Measurements from ENCODE around the gene CYB5RL.

Gene CYB5RL

GRCh38 chr1:54172614-54173599 is 26.9 kb downstream of the CYB5RL start:
- Histone ChIP-seq H3K4me2 (ENCODE audit: insufficient read depth, low read length) (no peak overlapping the region), H3K4me3 (ENCODE audit: low read depth in 1 of 2, low read length in 2 of 2) (no peak overlapping the region), H2AFZ (ENCODE audit: low read depth, low read length) (no peak overlapping the region), H3K9me3 (ENCODE audit: insufficient read depth, low read length, severe bottlenecking) (no peaks in the 10 kb centered on the region), H3K79me2 (ENCODE audit: insufficient read depth, low read length) (no peaks in the 10 kb centered on the region), H3K27me3 (ENCODE audit: insufficient read depth, low read length, poor library complexity) (no peaks in the 10 kb centered on the region), H3K4me1 (ENCODE audit: insufficient read depth, low read length) (no peaks in the 10 kb centered on the region), H3K27ac (ENCODE audit: low read length) (no peak overlapping the region), H3K9ac (ENCODE audit: low read depth, low read length) (no peak overlapping the region), H3K36me3 (ENCODE audit: insufficient read depth, low read length) (peaks cover 11% of the 10 kb centered on the region; the same call in 1 of the 2 replicates), H4K20me1 (ENCODE audit: insufficient read depth, low read length) (no peaks in the 10 kb centered on the region)
- no peak for ATAC-seq (ENCODE audit: insufficient read depth, low read depth)
- no peak for DNase-seq
- no peak for TF ChIP-seq CTCF (IDR thresholded peaks at IDR 0.05; ENCODE audit: borderline replicate concordance, extremely low read depth, low read length, poor library complexity, severe bottlenecking)
- TF ChIP-seq EZH2 (IDR thresholded peaks at IDR 0.05; ENCODE audit: borderline replicate concordance, low read depth, low read length, severe bottlenecking), result no peak

GRCh38 chr1:54171606-54172005 is 28.2 kb downstream of the CYB5RL start:
- H3K9ac ChIP-seq (ENCODE audit: low read depth, low read length), result no peak overlapping the region
- no peaks in the 10 kb centered on the region for H3K79me2 ChIP-seq (ENCODE audit: insufficient read depth, low read length)
- H2AFZ ChIP-seq (ENCODE audit: low read depth, low read length), result no peak overlapping the region
- no peaks in the 10 kb centered on the region for H3K9me3 ChIP-seq (ENCODE audit: insufficient read depth, low read length, severe bottlenecking)
- H3K27ac ChIP-seq (ENCODE audit: low read length), result no peak overlapping the region
- no peaks in the 10 kb centered on the region for H4K20me1 ChIP-seq (ENCODE audit: insufficient read depth, low read length)
- H3K27me3 ChIP-seq (ENCODE audit: insufficient read depth, low read length, poor library complexity), result no peaks in the 10 kb centered on the region
- H3K4me2 ChIP-seq (ENCODE audit: insufficient read depth, low read length), result no peak overlapping the region
- H3K4me1 ChIP-seq (ENCODE audit: insufficient read depth, low read length), result no peaks in the 10 kb centered on the region
- no peak for ATAC-seq (ENCODE audit: insufficient read depth, low read depth)
- H3K36me3 ChIP-seq (ENCODE audit: insufficient read depth, low read length), result peaks cover 11% of the 10 kb centered on the region; the same call in 1 of the 2 replicates
- H3K4me3 ChIP-seq (ENCODE audit: low read depth in 1 of 2, low read length in 2 of 2), result no peak overlapping the region
- DNase-seq, result no peak
- TF ChIP-seq EZH2 (IDR thresholded peaks at IDR 0.05; ENCODE audit: borderline replicate concordance, low read depth, low read length, severe bottlenecking) (no peak), CTCF (IDR thresholded peaks at IDR 0.05; ENCODE audit: borderline replicate concordance, extremely low read depth, low read length, poor library complexity, severe bottlenecking) (no peak)

DNA sequence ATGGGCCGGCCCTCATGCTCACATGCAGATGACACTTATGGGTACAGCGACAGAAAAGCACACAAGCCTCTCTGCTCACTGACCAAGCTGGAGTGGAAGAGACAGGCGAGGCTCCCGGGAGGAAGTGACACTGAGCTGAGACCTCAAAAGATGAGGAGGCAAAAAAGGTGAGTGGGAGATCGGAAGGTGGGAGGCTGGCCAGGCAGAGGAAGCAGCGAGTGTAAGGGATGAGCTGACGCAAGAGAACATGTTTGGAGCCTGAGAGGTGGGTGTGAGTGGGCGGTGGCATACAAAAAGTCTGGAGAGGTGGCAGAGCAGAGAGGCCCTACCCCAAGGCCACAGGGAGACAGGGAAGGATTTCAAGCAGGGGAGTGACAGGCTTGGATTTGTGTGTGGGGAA is 28.8 kb downstream of the CYB5RL start:
- Histone ChIP-seq H3K36me3 (ENCODE audit: insufficient read depth, low read length) (peaks cover 11% of the 10 kb centered on the region; the same call in 1 of the 2 replicates), H4K20me1 (ENCODE audit: insufficient read depth, low read length) (no peaks in the 10 kb centered on the region), H3K4me1 (ENCODE audit: insufficient read depth, low read length) (no peaks in the 10 kb centered on the region), H3K27ac (ENCODE audit: low read length) (no peak overlapping the region), H3K4me3 (ENCODE audit: low read depth in 1 of 2, low read length in 2 of 2) (no peak overlapping the region), H3K27me3 (ENCODE audit: insufficient read depth, low read length, poor library complexity) (no peaks in the 10 kb centered on the region), H3K79me2 (ENCODE audit: insufficient read depth, low read length) (no peaks in the 10 kb centered on the region), H3K9me3 (ENCODE audit: insufficient read depth, low read length, severe bottlenecking) (no peaks in the 10 kb centered on the region), H3K4me2 (ENCODE audit: insufficient read depth, low read length) (no peak overlapping the region), H3K9ac (ENCODE audit: low read depth, low read length) (no peak overlapping the region), H2AFZ (ENCODE audit: low read depth, low read length) (no peak overlapping the region)
- ATAC-seq (ENCODE audit: insufficient read depth, low read depth), result no peak
- no peak for TF ChIP-seq EZH2 (IDR thresholded peaks at IDR 0.05; ENCODE audit: borderline replicate concordance, low read depth, low read length, severe bottlenecking)
- no peak for TF ChIP-seq CTCF (IDR thresholded peaks at IDR 0.05; ENCODE audit: borderline replicate concordance, extremely low read depth, low read length, poor library complexity, severe bottlenecking)
- no peak for DNase-seq
